H9 (cell line): ENCODE measurements around the gene ELOVL4. TPM values are rescaled to one million over a fixed set of nuclear protein-coding genes. Genes with fewer than 3 reads are reported as not detected.

Experiments
- DNase-seq: peaks from one replicate; pipeline ENCODE4 v3.0.0-alpha.2; 2017
- H2AFZ ChIP-seq: one replicate; pipeline ENCODE4 v1.6.1; 2013; ENCODE audit warnings: mild to moderate bottlenecking, low read length, control low read depth, moderate library complexity
- H2AK5ac ChIP-seq: 2 replicates; pipeline ENCODE4 v1.6.1; 2013; ENCODE audit warnings: low read length, control low read depth, mixed read lengths; ENCODE audit not compliant: insufficient read length
- H2BK120ac ChIP-seq: one replicate; pipeline ENCODE4 v1.6.1; 2013; ENCODE audit warnings: low read depth, mild to moderate bottlenecking, low read length, control low read depth, inconsistent platforms; ENCODE audit not compliant: poor library complexity, severe bottlenecking
- H2BK12ac ChIP-seq: 2 replicates; pipeline ENCODE4 v1.6.1; 2013; ENCODE audit warnings: low read length, control low read depth, mixed read lengths, low read depth; ENCODE audit not compliant: insufficient read length
- H2BK15ac ChIP-seq: 2 replicates; pipeline ENCODE4 v1.6.1; 2013; ENCODE audit warnings: low read depth, low read length, control low read depth
- H2BK20ac ChIP-seq: one replicate; pipeline ENCODE4 v1.6.1; 2013; ENCODE audit warnings: low read depth, mild to moderate bottlenecking, low read length, control low read depth, inconsistent platforms; ENCODE audit not compliant: poor library complexity, severe bottlenecking
- H2BK5ac ChIP-seq: 2 replicates; pipeline ENCODE4 v1.6.1; 2013; ENCODE audit warnings: low read length, control low read depth, mixed read lengths; ENCODE audit not compliant: insufficient read length
- H3K14ac ChIP-seq: 2 replicates; pipeline ENCODE4 v1.6.1; 2013; ENCODE audit warnings: low read length, control low read depth; ENCODE audit not compliant: insufficient read depth
- H3K18ac ChIP-seq: 2 replicates; pipeline ENCODE4 v1.6.1; 2013; ENCODE audit warnings: low read depth, mild to moderate bottlenecking, mixed read lengths, low read length, control low read depth; ENCODE audit not compliant: insufficient read length
- H3K23ac ChIP-seq: 2 replicates; pipeline ENCODE4 v1.6.1; 2013; ENCODE audit warnings: low read length, control low read depth, mixed read lengths, low read depth; ENCODE audit not compliant: insufficient read length
- H3K23me2 ChIP-seq: 2 replicates; pipeline ENCODE4 v1.6.1; 2013; ENCODE audit warnings: low read depth, mild to moderate bottlenecking, mixed read lengths, low read length, control low read depth; ENCODE audit not compliant: insufficient read length, poor library complexity, severe bottlenecking
- H3K27ac ChIP-seq: 2 replicates; pipeline ENCODE4 v1.5.1; 2013; ENCODE audit warnings: low read length, control low read depth, mixed read lengths, low read depth; ENCODE audit not compliant: insufficient read length
- H3K27me3 ChIP-seq: 2 replicates; pipeline ENCODE4 v1.6.1; 2013; ENCODE audit warnings: low read length, control low read depth, inconsistent platforms; ENCODE audit not compliant: insufficient read depth
- H3K4ac ChIP-seq: 2 replicates; pipeline ENCODE4 v1.6.1; 2013; ENCODE audit warnings: low read depth, mild to moderate bottlenecking, control low read depth, inconsistent platforms, low read length, moderate library complexity
- H3K4me1 ChIP-seq: 2 replicates; pipeline ENCODE4 v1.6.1; 2013; ENCODE audit warnings: low read length, control low read depth, inconsistent platforms; ENCODE audit not compliant: insufficient read depth
- H3K4me2 ChIP-seq: 2 replicates; pipeline ENCODE4 v1.6.1; 2013; ENCODE audit warnings: low read length, control low read depth, mixed read lengths; ENCODE audit not compliant: insufficient read length, insufficient read depth
- H3K56ac ChIP-seq: 2 replicates; pipeline ENCODE4 v1.6.1; 2013; ENCODE audit warnings: low read depth, mild to moderate bottlenecking, mixed read lengths, low read length, control low read depth; ENCODE audit not compliant: insufficient read length
- H3K79me1 ChIP-seq: 2 replicates; pipeline ENCODE4 v1.6.1; 2013; ENCODE audit warnings: low read depth, mild to moderate bottlenecking, moderate library complexity, low read length, control low read depth, inconsistent platforms; ENCODE audit not compliant: insufficient read depth, poor library complexity, severe bottlenecking
- H3K79me2 ChIP-seq: 2 replicates; pipeline ENCODE4 v1.6.1; 2013; ENCODE audit warnings: low read length, control low read depth, inconsistent platforms; ENCODE audit not compliant: insufficient read depth
- H3K9ac ChIP-seq: 2 replicates; pipeline ENCODE4 v1.6.1; 2013; ENCODE audit warnings: low read length, control low read depth, mixed read lengths; ENCODE audit not compliant: insufficient read length; ENCODE audit errors: extremely low read depth
- H3K9me3 ChIP-seq: one replicate; pipeline ENCODE4 v1.6.1; 2013; ENCODE audit warnings: low read depth, low read length, inconsistent platforms; ENCODE audit not compliant: control insufficient read depth
- H3T11ph ChIP-seq: one replicate; pipeline ENCODE4 v1.6.1; 2013; ENCODE audit warnings: mild to moderate bottlenecking, low read length, control low read depth, inconsistent platforms
- H4K20me1 ChIP-seq: one replicate; pipeline ENCODE4 v1.6.1; 2013; ENCODE audit not compliant: control insufficient read depth, insufficient read length, insufficient read depth
- H4K5ac ChIP-seq: 2 replicates; pipeline ENCODE4 v1.6.1; 2013; ENCODE audit warnings: low read depth, mild to moderate bottlenecking, mixed read lengths, low read length, control low read depth; ENCODE audit not compliant: insufficient read length
- H4K8ac ChIP-seq: replicated peaks from 2 replicates; pipeline ENCODE4 v1.6.1; 2013; ENCODE audit warnings: low read length, control low read depth, mixed read lengths, low read depth; ENCODE audit not compliant: insufficient read length
- H4K91ac ChIP-seq: 2 replicates; pipeline ENCODE4 v1.6.1; 2013; ENCODE audit warnings: low read depth, mild to moderate bottlenecking, moderate library complexity, mixed read lengths, low read length, control low read depth; ENCODE audit not compliant: insufficient read length
- H3K27ac Mint-ChIP-seq, 3 experiments: 2 replicates in 2 of 3; 3 replicates in 1 of 3; pipeline ENCODE4 v1.8.0; 2020 to 2021; ENCODE audit warnings: mixed read lengths in 3 of 3, mild to moderate bottlenecking in 1 of 3, moderate library complexity in 1 of 3
- H3K27me3 Mint-ChIP-seq: 2 replicates; pipeline ENCODE4 v1.8.0; 2021; ENCODE audit warnings: low read depth, mild to moderate bottlenecking, moderate library complexity, mixed read lengths
- H3K36me3 Mint-ChIP-seq, 3 experiments: 2 replicates in 2 of 3; 3 replicates in 1 of 3; pipeline ENCODE4 v1.8.0; 2020 to 2021; ENCODE audit warnings: low read depth in 3 of 3, mixed read lengths in 3 of 3; ENCODE audit not compliant: insufficient read depth in 1 of 3
- H3K4me1 Mint-ChIP-seq, 2 experiments: 2 replicates each; pipeline ENCODE4 v1.8.0; 2020; ENCODE audit warnings: mixed read lengths in 2 of 2
- H3K4me3 Mint-ChIP-seq, 2 experiments: 2 replicates in 1 of 2; 3 replicates in 1 of 2; pipeline ENCODE4 v1.8.0; 2020 to 2021; ENCODE audit warnings: mild to moderate bottlenecking in 2 of 2, mixed read lengths in 2 of 2, moderate library complexity in 1 of 2
- H3K9me3 Mint-ChIP-seq, 2 experiments: 2 replicates in 1 of 2; 3 replicates in 1 of 2; pipeline ENCODE4 v1.8.0; 2020; ENCODE audit warnings: mild to moderate bottlenecking in 2 of 2, mixed read lengths in 2 of 2, moderate library complexity in 1 of 2
- CTCF ChIP-seq: fragments of 200-600 bp; sonication (generic); conservative IDR thresholded peaks from 3 replicates; pipeline ENCODE4 v1.8.0; 2021; ENCODE audit warnings: antibody characterized with exemption, mild to moderate bottlenecking
- WGBS: extraction: QIAGEN DNeasy Blood & Tissue Kit; methylation state at CpG from one replicate; pipeline ENCODE4 v1.1.7; 2013; ENCODE audit warnings: missing lambda C conversion rate, low lambda C conversion rate, mixed read lengths; ENCODE audit not compliant: insufficient read length; ENCODE audit errors: extremely low coverage; 5-methylcytosine and 5-hydroxymethylcytosine counted together
- total RNA-seq: library from RNA; stranded (reverse); gene quantifications from 2 replicates; pipeline ENCODE4 v1.2.1, GENCODE V29; 2021

Gene ELOVL4
- total RNA-seq, 1 experiment from 2014 or later = 10.1 TPM

GRCh38 chr6:79946272-79947190 is 822 bp downstream of the ELOVL4 start:
- TF ChIP-seq CTCF = peak; percentile 70
- H3K9ac ChIP-seq = no peak overlapping the region

More at GRCh38 chr6:79946272-79947190, 822 bp downstream of the ELOVL4 start:
- peaks cover 5% of the 10 kb centered on the region for H3K79me2 ChIP-seq
- H3K4me2 ChIP-seq = peak overlapping the region; percentile 94
- H3K18ac ChIP-seq = no peak overlapping the region
- no peak overlapping the region for H4K91ac ChIP-seq
- peaks cover 4% of the 10 kb centered on the region; the same call in 1 of the 2 replicates for H3K27me3 Mint-ChIP-seq
- no peak overlapping the region for H4K8ac ChIP-seq
- H2BK5ac ChIP-seq = no peak overlapping the region
- WGBS = no CpG with 5 or more reads among the region's 38 CpGs
- H3K56ac ChIP-seq = no peak overlapping the region
- H2BK120ac ChIP-seq = no peak overlapping the region
- H2BK15ac ChIP-seq = no peak overlapping the region
- no peak overlapping the region for H2AFZ ChIP-seq
- H3K79me1 ChIP-seq = no peaks in the 10 kb centered on the region
- H3K27ac Mint-ChIP-seq = peak overlapping the region in 1 of 3 experiments; percentile 85; a peak in 1 of 7 replicates
- no peaks in the 10 kb centered on the region for H3K9me3 Mint-ChIP-seq
- H2BK20ac ChIP-seq = no peak overlapping the region
- H4K20me1 ChIP-seq = no peaks in the 10 kb centered on the region
- no peak overlapping the region for H2BK12ac ChIP-seq
- H3K4me1 Mint-ChIP-seq = peaks cover 35 to 45% of the 10 kb centered on the region in 2 experiments
- H3K23ac ChIP-seq = no peak overlapping the region
- H3K4me1 ChIP-seq = peaks cover 12% of the 10 kb centered on the region; the same call in 1 of the 2 replicates
- H3K27me3 ChIP-seq = no peaks in the 10 kb centered on the region
- peak overlapping the region; percentile 81 to 93 for H3K4me3 Mint-ChIP-seq
- H3K4ac ChIP-seq = no peak overlapping the region
- peaks cover 12% of the 10 kb centered on the region for H3K23me2 ChIP-seq
- DNase-seq = peak; percentile 47
- H3K27ac ChIP-seq = no peak overlapping the region
- no peak overlapping the region for H2AK5ac ChIP-seq
- H4K5ac ChIP-seq = no peak overlapping the region
- no peak overlapping the region for H3T11ph ChIP-seq
- H3K9me3 ChIP-seq = no peaks in the 10 kb centered on the region
- no peaks in the 10 kb centered on the region; a peak in 1 of 7 replicates for H3K36me3 Mint-ChIP-seq
- H3K14ac ChIP-seq = 0 out of 2 replicates have a peak overlapping the region, but pooled peaks have one; percentile 8
